Anterior cingulate cortex (tissue), 58 donors: ENCODE measurements around the gene KCNMA1.
A peak's percentile ranks its signal among the peaks of the same experiment; 100 is the strongest.

ENCODE experiments used
- DNase-seq, 58 donors: peaks; one replicate each; lab custom pipeline; 2025; lab: John Stamatoyannopoulos, UW

The KCNMA1 gene

GRCh38 chr10:76881477-76882220, 756.0 kb downstream of the KCNMA1 start:
- no peak for DNase-seq

- no peak for DNase-seq
These were observed 756.7 kb downstream of the KCNMA1 start for GRCh38 chr10:76880931-76881330.

DNA sequence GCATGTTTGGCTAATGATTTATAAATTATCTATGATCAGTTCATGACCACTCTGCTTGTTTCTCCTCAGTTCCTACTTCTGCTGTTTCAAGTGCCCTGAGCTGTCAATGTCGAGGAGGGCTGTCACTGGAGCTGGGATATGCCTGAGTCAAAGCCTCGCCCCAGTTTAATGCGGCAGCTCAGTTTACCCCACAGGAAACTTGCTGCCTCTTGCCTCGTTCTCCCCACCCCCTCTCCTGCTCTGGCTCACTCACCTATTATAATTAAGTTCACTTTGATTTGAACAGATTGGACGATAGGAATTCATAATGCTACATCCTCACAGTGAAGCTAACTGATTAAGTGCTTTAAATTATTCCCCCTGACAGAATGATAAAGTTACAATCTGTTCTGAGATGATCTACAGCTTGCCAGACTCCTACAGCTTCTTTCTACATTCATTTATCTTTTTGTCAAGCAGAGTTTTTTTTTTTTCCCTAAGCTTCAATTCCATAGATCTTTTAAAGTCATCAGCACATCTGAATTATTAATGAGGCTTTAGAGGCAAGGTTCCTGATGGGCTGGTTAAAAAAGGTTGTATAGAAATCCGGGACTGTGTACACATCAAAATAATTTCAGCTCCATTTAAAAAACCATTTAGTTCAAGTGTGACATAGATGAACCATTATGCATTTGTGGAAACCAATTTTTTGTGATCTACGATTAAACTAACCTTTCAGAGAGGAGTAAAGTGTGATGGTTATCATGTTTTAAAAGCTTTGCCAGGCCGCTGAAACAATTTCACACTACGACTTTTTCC, 758.3 kb downstream of the KCNMA1 start:
- no peak for DNase-seq

DNA sequence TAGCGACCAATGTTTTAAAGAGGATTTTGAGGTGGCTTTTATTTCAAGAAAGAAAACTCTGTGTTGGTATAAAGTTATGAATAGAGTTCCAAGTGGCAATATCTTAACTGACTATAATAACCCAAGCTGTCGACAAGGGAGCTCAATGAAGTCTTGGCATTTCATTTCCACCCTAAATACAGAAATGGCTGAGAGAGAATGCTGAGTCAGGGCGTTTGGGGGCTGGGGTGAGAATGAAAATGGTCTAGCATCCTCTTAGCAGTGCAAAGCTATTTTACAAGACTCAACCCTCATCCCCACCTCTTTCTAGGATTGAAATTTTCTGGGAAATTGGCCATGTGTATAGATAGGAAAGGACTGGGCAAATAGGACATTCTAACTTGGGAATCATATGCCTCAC, 759.1 kb downstream of the KCNMA1 start:
- DNase-seq, result no peak

GRCh38 chr10:76874896-76875295, 762.7 kb downstream of the KCNMA1 start:
- no peak for DNase-seq

GRCh38 chr10:76874176-76874575, 763.4 kb downstream of the KCNMA1 start:
- DNase-seq, result peak in 1 of 58 donors; percentile 6

DNA sequence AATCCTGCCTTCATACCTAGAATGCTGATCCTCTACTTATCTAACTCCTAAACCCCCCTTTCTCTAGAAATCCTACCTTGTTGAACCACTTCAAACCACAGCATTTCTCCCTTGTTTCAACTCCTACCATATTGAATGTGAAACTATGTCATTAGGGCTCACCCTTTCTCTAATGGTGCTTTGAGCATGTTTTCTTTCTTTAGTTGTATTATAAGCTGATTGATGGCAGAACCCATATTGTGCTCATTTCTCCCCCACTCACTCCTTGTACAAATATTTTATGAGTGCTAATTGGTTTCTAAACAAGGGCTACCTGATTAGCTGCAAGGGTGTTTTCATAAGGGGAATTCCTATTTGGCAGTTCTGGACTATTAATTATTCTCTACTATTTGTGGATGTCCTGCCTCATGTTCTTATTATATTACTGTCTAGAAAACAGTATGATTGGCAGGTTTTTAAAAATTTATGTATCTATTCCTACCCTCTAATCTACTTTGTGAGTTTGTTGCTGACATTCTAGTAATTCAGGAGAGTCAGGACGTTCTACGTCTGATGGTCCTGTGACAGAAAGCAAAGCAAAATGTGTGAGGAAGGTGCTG, 765.8 kb downstream of the KCNMA1 start:
- no peak for DNase-seq

- DNase-seq, result no peak
These were observed 767.7 kb downstream of the KCNMA1 start for GRCh38 chr10:76869931-76870330.

GRCh38 chr10:76868098-76868977, 769.3 kb downstream of the KCNMA1 start:
- no peak for DNase-seq

GRCh38 chr10:76866841-76867586, 770.6 kb downstream of the KCNMA1 start:
- DNase-seq, result no peak

DNA sequence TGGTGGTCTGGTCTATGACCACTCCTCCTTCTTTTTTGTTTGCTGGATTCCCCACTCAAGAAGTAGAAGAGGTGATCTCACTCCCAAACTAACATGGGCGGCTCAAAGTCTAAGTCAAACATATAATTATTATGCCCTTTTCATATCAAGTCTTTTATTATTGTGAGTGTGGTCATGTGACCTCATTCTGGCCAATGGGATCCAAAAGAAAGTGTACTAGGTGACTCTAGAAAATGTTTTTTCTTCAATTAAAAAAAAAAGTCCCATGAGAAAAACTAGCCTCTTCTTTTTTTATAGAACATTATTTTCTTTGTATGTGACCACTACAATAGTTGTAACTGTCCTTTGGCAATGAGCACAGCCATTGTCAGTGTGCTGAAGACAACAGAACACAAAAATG, 772.7 kb downstream of the KCNMA1 start:
- no peak for DNase-seq

DNA sequence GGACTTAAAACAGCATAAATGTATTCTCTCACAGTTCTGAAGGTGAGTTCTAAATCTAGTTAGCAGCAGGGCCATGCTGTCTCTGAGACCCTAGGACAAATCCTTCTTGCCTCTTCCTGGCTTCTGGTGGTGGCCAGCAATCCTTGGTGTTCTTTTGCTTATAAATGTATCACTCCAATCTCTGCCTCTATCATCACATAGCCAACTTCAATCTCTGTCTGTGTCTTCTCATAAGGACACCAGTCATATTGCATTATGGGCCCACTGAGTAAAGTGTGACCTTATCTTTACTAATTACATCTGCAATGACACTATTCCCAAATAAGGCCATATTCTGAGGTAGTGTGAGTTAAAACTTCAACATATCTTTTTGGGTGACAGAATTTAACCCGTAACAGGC, 778.9 kb downstream of the KCNMA1 start:
- no peak for DNase-seq

DNA sequence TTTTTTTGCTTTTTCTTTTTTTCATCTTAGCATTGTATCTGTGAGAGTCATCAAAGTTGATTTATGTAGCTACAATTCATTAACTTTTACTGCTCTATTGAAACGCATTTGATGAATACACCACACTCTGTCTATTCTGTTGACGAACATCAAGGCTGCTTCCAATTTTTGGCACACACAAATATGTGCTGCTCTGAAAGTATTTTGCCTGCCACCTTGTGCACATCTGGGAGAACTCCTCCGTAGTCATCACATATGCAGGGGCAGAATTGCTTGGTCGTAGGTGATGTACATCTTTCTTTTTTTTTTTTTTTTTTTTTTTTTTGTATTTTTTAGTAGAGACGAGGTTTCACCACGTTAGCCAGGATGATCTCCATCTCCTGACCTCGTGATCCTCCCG, 796.8 kb downstream of the KCNMA1 start:
- DNase-seq, result no peak

GRCh38 chr10:76839276-76839675, 798.3 kb downstream of the KCNMA1 start:
- no peak for DNase-seq

DNA sequence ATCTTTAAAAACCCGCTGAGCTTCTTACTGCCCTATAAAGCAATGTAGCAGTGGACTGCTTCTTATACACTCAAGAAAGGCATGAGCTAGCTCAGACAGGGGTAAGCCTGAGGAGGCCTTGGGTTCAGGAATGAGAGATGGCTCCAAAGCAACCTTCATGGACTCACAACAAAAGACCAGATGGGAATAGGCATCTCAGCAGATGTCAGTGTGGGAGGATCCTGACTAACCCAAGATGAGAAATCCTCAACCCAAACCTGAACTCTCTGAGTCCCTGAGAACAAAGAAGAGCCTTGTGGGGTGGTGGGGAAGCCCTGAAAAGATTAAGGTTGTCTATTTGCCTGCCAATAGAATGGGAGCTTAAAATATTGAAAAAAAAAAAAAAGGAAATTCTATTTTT, 807.4 kb downstream of the KCNMA1 start:
- DNase-seq, result no peak

- no peak for DNase-seq
These were observed 807.9 kb downstream of the KCNMA1 start for GRCh38 chr10:76829724-76830123.
